ENCODE measurements around the gene MRPL14.

DNA sequence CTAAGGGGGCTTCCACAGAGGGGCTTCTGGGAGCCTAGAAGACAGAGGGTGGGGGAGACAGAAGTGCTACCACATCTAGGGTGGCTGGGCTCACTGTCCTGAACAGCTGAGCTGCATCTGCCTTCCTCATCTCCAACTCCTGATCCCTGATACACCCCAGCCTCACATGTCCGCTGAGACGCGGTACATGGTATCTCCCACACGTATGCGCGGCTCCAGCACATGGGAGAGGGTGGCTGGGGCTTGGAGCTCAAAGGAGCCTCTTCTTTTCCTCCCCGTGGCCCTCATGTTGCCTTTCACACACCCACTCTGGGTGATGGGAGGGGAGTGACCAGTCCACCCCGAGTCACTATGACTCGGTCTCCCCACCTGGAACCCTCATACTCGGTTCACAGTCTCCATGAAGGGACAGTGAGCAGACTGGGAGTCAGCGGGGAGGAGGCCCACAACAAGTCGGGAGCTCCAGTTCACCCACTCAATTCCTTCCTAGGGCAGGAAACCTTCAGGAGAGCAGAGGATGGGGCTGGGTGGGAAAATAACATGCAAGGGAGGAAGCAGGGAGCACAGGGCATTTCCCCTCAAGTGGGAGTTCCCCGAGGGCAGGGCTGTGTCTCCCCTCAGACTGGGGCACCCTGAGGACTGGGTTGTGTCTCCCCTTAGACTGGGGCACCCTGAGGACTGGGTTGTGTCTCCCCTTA lies 61.7 kb downstream of the MRPL14 start:
- TF ChIP-seq, protein P1, sequence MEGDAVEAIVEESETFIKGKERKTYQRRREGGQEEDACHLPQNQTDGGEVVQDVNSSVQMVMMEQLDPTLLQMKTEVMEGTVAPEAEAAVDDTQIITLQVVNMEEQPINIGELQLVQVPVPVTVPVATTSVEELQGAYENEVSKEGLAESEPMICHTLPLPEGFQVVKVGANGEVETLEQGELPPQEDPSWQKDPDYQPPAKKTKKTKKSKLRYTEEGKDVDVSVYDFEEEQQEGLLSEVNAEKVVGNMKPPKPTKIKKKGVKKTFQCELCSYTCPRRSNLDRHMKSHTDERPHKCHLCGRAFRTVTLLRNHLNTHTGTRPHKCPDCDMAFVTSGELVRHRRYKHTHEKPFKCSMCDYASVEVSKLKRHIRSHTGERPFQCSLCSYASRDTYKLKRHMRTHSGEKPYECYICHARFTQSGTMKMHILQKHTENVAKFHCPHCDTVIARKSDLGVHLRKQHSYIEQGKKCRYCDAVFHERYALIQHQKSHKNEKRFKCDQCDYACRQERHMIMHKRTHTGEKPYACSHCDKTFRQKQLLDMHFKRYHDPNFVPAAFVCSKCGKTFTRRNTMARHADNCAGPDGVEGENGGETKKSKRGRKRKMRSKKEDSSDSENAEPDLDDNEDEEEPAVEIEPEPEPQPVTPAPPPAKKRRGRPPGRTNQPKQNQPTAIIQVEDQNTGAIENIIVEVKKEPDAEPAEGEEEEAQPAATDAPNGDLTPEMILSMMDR (conservative IDR thresholded peaks at IDR 0.05; ENCODE audit: low read length) = no peak
- no peak for TF ChIP-seq EZH2phosphoT487 (IDR thresholded peaks at IDR 0.05; ENCODE audit: borderline replicate concordance)
